Colonic mucosa (tissue), 4 donors: ENCODE data around the gene KLHDC9. TPM values are rescaled to one million over a fixed set of nuclear protein-coding genes. Genes with fewer than 3 reads are reported as not detected.
"Not testable (repeated sequence)": the region's sequence is repeated elsewhere in the genome, so short reads cannot be mapped to it uniquely, and the experiment has no call there.

Experiments used
- DNase-seq: peaks from one replicate; pipeline ENCODE4 v3.0.0-alpha.2; 2020
- H3K27ac ChIP-seq: fragments of 200-600 bp; one replicate; pipeline ENCODE4 v1.8.0; 2021
- H3K27me3 ChIP-seq: fragments of 200-600 bp; one replicate; pipeline ENCODE4 v1.8.0; 2021
- H3K36me3 ChIP-seq: fragments of 200-600 bp; one replicate; pipeline ENCODE4 v1.8.0; 2021
- H3K4me1 ChIP-seq: fragments of 200-600 bp; one replicate; pipeline ENCODE4 v1.8.0; 2021; ENCODE audit warnings: mild to moderate bottlenecking
- H3K4me3 ChIP-seq: fragments of 200-600 bp; one replicate; pipeline ENCODE4 v1.8.0; 2021
- H3K9ac ChIP-seq, 2 donors: one replicate each; pipeline ENCODE4 v1.7.0; 2013; ENCODE audit warnings: control low read depth in 2 of 2, low read depth in 2 of 2, low read length in 2 of 2
- H3K9me3 ChIP-seq: fragments of 200-600 bp; one replicate; pipeline ENCODE4 v1.8.0; 2021
- CTCF ChIP-seq: fragments of 200-600 bp; IDR thresholded peaks from one replicate; pipeline ENCODE4 v1.8.0; 2022; ENCODE audit warnings: antibody characterized with exemption, mild to moderate bottlenecking
- intact Hi-C: fragments of 100-400 bp; cut with DNase I; formaldehyde crosslinking; loops from one replicate; pipeline ENCODE4 v1.14.1; 2022
- total RNA-seq, 2 donors: library from RNA; stranded (reverse); fragmentation: NEBNext Ultra II Directional in 1 of 2; extraction: Animal tissue kit (Norgen Biotek cat#: 25700) in 1 of 2; gene quantifications; one replicate each; pipeline ENCODE4 v1.2.1, GENCODE V29; 2021
- donor health status: healthy.
- donor health status: DM: no; HTN: no; CAD: no.
- donor health status: DM: no; HTN: no; CAD: no.

The KLHDC9 gene
- total RNA-seq, 2 donors from 2014 or later = 7.1 to 10.1 TPM

- Histone ChIP-seq H3K27me3 (no peaks in the 10 kb centered on the region), H3K27ac (no peak overlapping the region), H3K9ac (no peak overlapping the region), H3K9me3 (no peaks in the 10 kb centered on the region), H3K36me3 (no peaks in the 10 kb centered on the region), H3K4me3 (no peak overlapping the region), H3K4me1 (no peaks in the 10 kb centered on the region)
- intact Hi-C loops = no loop called here
- DNase-seq = no peak
- TF ChIP-seq CTCF = no peak
Measured at GRCh38 chr1:161054805-161055204, 43.4 kb upstream of the KLHDC9 start.

- no peak for DNase-seq
Measured at GRCh38 chr1:161059293-161059692, 38.9 kb upstream of the KLHDC9 start.

GRCh38 chr1:161061419-161061818 lies 36.7 kb upstream of the KLHDC9 start:
- Histone ChIP-seq H3K27me3 (no peaks in the 10 kb centered on the region), H3K4me3 (no peak overlapping the region), H3K4me1 (no peaks in the 10 kb centered on the region), H3K9ac (no peak overlapping the region), H3K9me3 (no peaks in the 10 kb centered on the region), H3K36me3 (no peaks in the 10 kb centered on the region), H3K27ac (no peak overlapping the region)
- intact Hi-C loops = no loop called here
- DNase-seq = no peak
- TF ChIP-seq CTCF = no peak

More at GRCh38 chr1:161059293-161059692, 38.9 kb upstream of the KLHDC9 start:
- Histone ChIP-seq H3K9me3 (no peaks in the 10 kb centered on the region), H3K27ac (no peak overlapping the region), H3K4me1 (no peaks in the 10 kb centered on the region), H3K9ac (no peak overlapping the region), H3K4me3 (no peak overlapping the region), H3K36me3 (no peaks in the 10 kb centered on the region), H3K27me3 (no peaks in the 10 kb centered on the region)
- intact Hi-C loops = no loop called here
- no peak for TF ChIP-seq CTCF

GRCh38 chr1:161063936-161064335 lies 34.2 kb upstream of the KLHDC9 start:
- intact Hi-C loops, H3K27me3 ChIP-seq, H3K27ac ChIP-seq, H3K9me3 ChIP-seq, H3K36me3 ChIP-seq, H3K4me1 ChIP-seq, H3K9ac ChIP-seq, DNase-seq, H3K4me3 ChIP-seq: not testable (repeated sequence)

- intact Hi-C loops, H3K27ac ChIP-seq, H3K27me3 ChIP-seq, H3K36me3 ChIP-seq, H3K9ac ChIP-seq, H3K4me3 ChIP-seq, H3K9me3 ChIP-seq, DNase-seq, H3K4me1 ChIP-seq: not testable (repeated sequence)
Measured at GRCh38 chr1:161065681-161066080, 32.5 kb upstream of the KLHDC9 start.

- H3K27ac ChIP-seq = no peak overlapping the region
Measured at GRCh38 chr1:161066694-161067093, 31.5 kb upstream of the KLHDC9 start.

More at GRCh38 chr1:161066694-161067093, 31.5 kb upstream of the KLHDC9 start:
- DNase-seq = no peak
- intact Hi-C loops = no loop called here
- Histone ChIP-seq H3K9me3 (no peaks in the 10 kb centered on the region), H3K27me3 (no peaks in the 10 kb centered on the region), H3K4me1 (no peaks in the 10 kb centered on the region), H3K36me3 (no peaks in the 10 kb centered on the region), H3K9ac (no peak overlapping the region), H3K4me3 (no peak overlapping the region)
- no peak for TF ChIP-seq CTCF
